Muscle of leg (tissue), 11 donors: ENCODE results near the gene NOX4. TPM values are rescaled to one million over a fixed set of nuclear protein-coding genes. Genes with fewer than 3 reads are reported as not detected.

Experiments used
- DNase-seq: peaks from one replicate; pipeline ENCODE4 v3.0.0; 2013
- H3K27ac ChIP-seq: one replicate; pipeline ENCODE4 v1.5.1; 2013; ENCODE audit warnings: mild to moderate bottlenecking, low read length, control low read depth
- H3K27me3 ChIP-seq: one replicate; pipeline ENCODE4 v1.6.1; 2013; ENCODE audit warnings: low read length; ENCODE audit not compliant: control insufficient read depth, insufficient read depth
- H3K36me3 ChIP-seq: one replicate; pipeline ENCODE4 v1.6.1; 2013; ENCODE audit warnings: low read length; ENCODE audit not compliant: control insufficient read depth, insufficient read depth
- H3K4me1 ChIP-seq: one replicate; pipeline ENCODE4 v1.6.1; 2013; ENCODE audit warnings: low read length; ENCODE audit not compliant: control insufficient read depth, insufficient read depth
- H3K4me3 ChIP-seq: one replicate; pipeline ENCODE4 v1.5.1; 2013; ENCODE audit warnings: low read length, control low read depth
- H3K9me3 ChIP-seq: replicated peaks from 2 replicates; pipeline ENCODE4 v1.6.1; 2013; ENCODE audit warnings: low read depth, low read length; ENCODE audit not compliant: control insufficient read depth
- WGBS: methylation state at CpG from one replicate; pipeline ENCODE4 v1.1.5; 2013; ENCODE audit warnings: missing lambda C conversion rate; ENCODE audit not compliant: insufficient coverage; 5-methylcytosine and 5-hydroxymethylcytosine counted together
- polyA plus RNA-seq, 8 donors: library from polyadenylated mRNA; unstranded; fragments of 120-200 nt; gene quantifications; one replicate each; pipeline versions ENCODE4 v1.2.1 to v1.2.3, GENCODE V29; 2013; ENCODE audit warnings: inconsistent platforms in 1 of 8, low replicate concordance in 1 of 8; ENCODE audit not compliant: insufficient read length in 8 of 8, insufficient read depth in 1 of 8
- total RNA-seq: library from RNA; stranded (reverse); fragments of 120-200 nt; gene quantifications from one replicate; pipeline ENCODE4 v1.2.4, GENCODE V29; 2013

The NOX4 gene
- total and polyA plus RNA-seq, 9 donors: 1.7 to 3.7 (median 2.8) TPM

- no peak for DNase-seq
- no peaks in the 10 kb centered on the region for H3K36me3 ChIP-seq
- H3K27me3 ChIP-seq: no peaks in the 10 kb centered on the region
- no peaks in the 10 kb centered on the region for H3K4me1 ChIP-seq
- no peaks in the 10 kb centered on the region for H3K9me3 ChIP-seq
- H3K4me3 ChIP-seq: no peak overlapping the region
- WGBS: 80% methylated on average over 2 of the region's 6 CpGs
- H3K27ac ChIP-seq: no peak overlapping the region
Measured at GRCh38 chr11:89477175-89477574, 14.0 kb downstream of the NOX4 start.

- no peaks in the 10 kb centered on the region for H3K27me3 ChIP-seq
- H3K27ac ChIP-seq: no peak overlapping the region
- H3K9me3 ChIP-seq: peaks cover 4% of the 10 kb centered on the region
- H3K4me1 ChIP-seq: no peaks in the 10 kb centered on the region
- H3K36me3 ChIP-seq: no peaks in the 10 kb centered on the region
- WGBS: no CpG with 5 or more reads among the region's 1 CpG
- no peak overlapping the region for H3K4me3 ChIP-seq
- peak; percentile 31 for DNase-seq
Measured at GRCh38 chr11:89463266-89463780, 27.9 kb downstream of the NOX4 start.

GRCh38 chr11:89458716-89459115 is 32.5 kb downstream of the NOX4 start:
- no peak for DNase-seq
- H3K27ac ChIP-seq: no peak overlapping the region
- peaks cover 4% of the 10 kb centered on the region for H3K9me3 ChIP-seq
- H3K36me3 ChIP-seq: no peaks in the 10 kb centered on the region
- H3K27me3 ChIP-seq: no peaks in the 10 kb centered on the region
- no CpG with 5 or more reads among the region's 2 CpGs for WGBS
- no peak overlapping the region for H3K4me3 ChIP-seq
- no peaks in the 10 kb centered on the region for H3K4me1 ChIP-seq

GRCh38 chr11:89457190-89457589 is 34.0 kb downstream of the NOX4 start:
- WGBS: 80% methylated on average over 4 of the region's 4 CpGs
- H3K9me3 ChIP-seq: peaks cover 4% of the 10 kb centered on the region
- no peaks in the 10 kb centered on the region for H3K4me1 ChIP-seq
- H3K27me3 ChIP-seq: no peaks in the 10 kb centered on the region
- no peak overlapping the region for H3K4me3 ChIP-seq
- no peaks in the 10 kb centered on the region for H3K36me3 ChIP-seq
- H3K27ac ChIP-seq: no peak overlapping the region
- DNase-seq: no peak

- no peaks in the 10 kb centered on the region for H3K27me3 ChIP-seq
- peaks cover 4% of the 10 kb centered on the region for H3K9me3 ChIP-seq
- H3K4me1 ChIP-seq: no peaks in the 10 kb centered on the region
- no peak for DNase-seq
- WGBS: 100% methylated on average over 1 of the region's 2 CpGs
- H3K27ac ChIP-seq: no peak overlapping the region
- H3K4me3 ChIP-seq: no peak overlapping the region
- no peaks in the 10 kb centered on the region for H3K36me3 ChIP-seq
Measured at GRCh38 chr11:89456681-89457080, 34.5 kb downstream of the NOX4 start.

GRCh38 chr11:89452780-89453179 is 38.4 kb downstream of the NOX4 start:
- Histone ChIP-seq H3K9me3 (no peaks in the 10 kb centered on the region), H3K4me1 (no peaks in the 10 kb centered on the region), H3K36me3 (no peaks in the 10 kb centered on the region), H3K27me3 (no peaks in the 10 kb centered on the region), H3K4me3 (no peak overlapping the region), H3K27ac (no peak overlapping the region)
- WGBS: 88% methylated on average over 2 of the region's 3 CpGs
- no peak for DNase-seq

- DNase-seq: no peak
- no peaks in the 10 kb centered on the region for H3K36me3 ChIP-seq
- peaks cover 2% of the 10 kb centered on the region for H3K9me3 ChIP-seq
- H3K27me3 ChIP-seq: no peaks in the 10 kb centered on the region
- H3K27ac ChIP-seq: no peak overlapping the region
- H3K4me3 ChIP-seq: no peak overlapping the region
- H3K4me1 ChIP-seq: no peaks in the 10 kb centered on the region
Measured at GRCh38 chr11:89447845-89448244, 43.3 kb downstream of the NOX4 start.

- no peak overlapping the region for H3K4me3 ChIP-seq
- no CpG with 5 or more reads among the region's 5 CpGs for WGBS
- no peak for DNase-seq
Measured at GRCh38 chr11:89443361-89444322, 47.5 kb downstream of the NOX4 start.

GRCh38 chr11:89442801-89443200 is 48.4 kb downstream of the NOX4 start:
- no peak for DNase-seq
- no CpG with 5 or more reads among the region's 2 CpGs for WGBS
- no peak overlapping the region for H3K4me3 ChIP-seq
- no peaks in the 10 kb centered on the region for H3K27me3 ChIP-seq
- H3K36me3 ChIP-seq: no peaks in the 10 kb centered on the region
- peaks cover 2% of the 10 kb centered on the region for H3K9me3 ChIP-seq
- H3K27ac ChIP-seq: no peak overlapping the region
- no peaks in the 10 kb centered on the region for H3K4me1 ChIP-seq

More at GRCh38 chr11:89443361-89444322, 47.5 kb downstream of the NOX4 start:
- Histone ChIP-seq H3K27ac (no peak overlapping the region), H3K27me3 (no peaks in the 10 kb centered on the region), H3K4me1 (no peaks in the 10 kb centered on the region), H3K9me3 (peaks cover 2% of the 10 kb centered on the region), H3K36me3 (no peaks in the 10 kb centered on the region)

- Histone ChIP-seq H3K4me1 (no peaks in the 10 kb centered on the region), H3K36me3 (no peaks in the 10 kb centered on the region), H3K27ac (no peak overlapping the region), H3K4me3 (no peak overlapping the region), H3K27me3 (no peaks in the 10 kb centered on the region), H3K9me3 (peaks cover 2% of the 10 kb centered on the region)
- no peak for DNase-seq
- WGBS: no CpG with 5 or more reads among the region's 1 CpG
Measured at GRCh38 chr11:89441606-89442005, 49.6 kb downstream of the NOX4 start.
